Neuronal stem cell (in vitro differentiated cells): ENCODE results near the gene LRIT2.

Experiments
- DNase-seq: peaks from one replicate; pipeline ENCODE4 v3.0.0-alpha.2; 2013; ENCODE audit warnings: low spot score
- H2AFZ ChIP-seq: one replicate; pipeline ENCODE4 v1.6.1; 2013; ENCODE audit warnings: mild to moderate bottlenecking, low read length, inconsistent platforms
- H2AK5ac ChIP-seq: 2 replicates; pipeline ENCODE4 v1.6.1; 2013; ENCODE audit warnings: low read depth, mild to moderate bottlenecking, inconsistent platforms, low read length, moderate library complexity, mixed read lengths
- H2BK120ac ChIP-seq: 2 replicates; pipeline ENCODE4 v1.6.1; 2013; ENCODE audit warnings: low read depth, mild to moderate bottlenecking, inconsistent platforms, low read length, moderate library complexity, mixed read lengths
- H2BK12ac ChIP-seq: one replicate; pipeline ENCODE4 v1.6.1; 2013; ENCODE audit warnings: low read length, inconsistent platforms
- H2BK15ac ChIP-seq: 2 replicates; pipeline ENCODE4 v1.6.1; 2013; ENCODE audit warnings: mild to moderate bottlenecking, low read length, inconsistent platforms, mixed read lengths
- H2BK5ac ChIP-seq: one replicate; pipeline ENCODE4 v1.6.1; 2013; ENCODE audit warnings: inconsistent platforms, mild to moderate bottlenecking, low read length, moderate library complexity
- H3K14ac ChIP-seq: one replicate; pipeline ENCODE4 v1.6.1; 2013; ENCODE audit warnings: low read length, inconsistent platforms
- H3K18ac ChIP-seq: 2 replicates; pipeline ENCODE4 v1.6.1; 2013; ENCODE audit warnings: low read length, inconsistent platforms
- H3K23ac ChIP-seq: 2 replicates; pipeline ENCODE4 v1.6.1; 2013; ENCODE audit warnings: low read depth, mild to moderate bottlenecking, mixed read lengths, low read length, inconsistent platforms; ENCODE audit not compliant: poor library complexity
- H3K27ac ChIP-seq: replicated peaks from 3 replicates; pipeline ENCODE4 v1.5.1; 2013; ENCODE audit warnings: low read length, inconsistent platforms
- H3K27me3 ChIP-seq, 3 experiments: 2 replicates each; pipeline ENCODE4 v1.6.1; 2013; ENCODE audit warnings: low read length in 3 of 3, mild to moderate bottlenecking in 2 of 3, inconsistent platforms in 1 of 3, low read depth in 1 of 3, mixed read lengths in 1 of 3, moderate library complexity in 1 of 3; ENCODE audit not compliant: control insufficient read depth in 3 of 3, insufficient read depth in 3 of 3
- H3K36me3 ChIP-seq, 2 donors: replicated peaks in 1 of 2; 2 replicates each; pipeline ENCODE4 v1.6.1; 2013; ENCODE audit warnings: low read length in 2 of 2; ENCODE audit not compliant: control insufficient read depth in 2 of 2, insufficient read depth in 2 of 2
- H3K4ac ChIP-seq: 2 replicates; pipeline ENCODE4 v1.6.1; 2013; ENCODE audit warnings: inconsistent platforms, mild to moderate bottlenecking, low read length, moderate library complexity
- H3K4me1 ChIP-seq, 2 donors: 1 replicate in 1 of 2; 2 replicates in 1 of 2; pipeline ENCODE4 v1.6.1; 2013; ENCODE audit warnings: low read length in 2 of 2, low read depth in 1 of 2; ENCODE audit not compliant: control insufficient read depth in 2 of 2, insufficient read depth in 1 of 2
- H3K4me2 ChIP-seq: one replicate; pipeline ENCODE4 v1.6.1; 2013; ENCODE audit warnings: mild to moderate bottlenecking, low read length, inconsistent platforms; ENCODE audit not compliant: insufficient read depth, poor library complexity, severe bottlenecking
- H3K4me3 ChIP-seq, 2 donors: 2 replicates each; pipeline ENCODE4 v1.5.1; 2013; ENCODE audit warnings: low read length in 2 of 2, mild to moderate bottlenecking in 2 of 2, inconsistent platforms in 1 of 2, moderate library complexity in 1 of 2
- H3K79me1 ChIP-seq: one replicate; pipeline ENCODE4 v1.6.1; 2013; ENCODE audit warnings: low read depth, mild to moderate bottlenecking, inconsistent platforms, low read length, moderate library complexity
- H3K9ac ChIP-seq: one replicate; pipeline ENCODE4 v1.6.1; 2013; ENCODE audit warnings: mild to moderate bottlenecking, low read depth, low read length, inconsistent platforms; ENCODE audit not compliant: poor library complexity
- H3K9me3 ChIP-seq, 2 donors: replicated peaks in 1 of 2; 2 replicates each; pipeline versions ENCODE3 to v1.6.1; 2013; ENCODE audit warnings: low read length in 2 of 2, mild to moderate bottlenecking in 2 of 2, inconsistent platforms in 1 of 2, low read depth in 1 of 2, mixed read lengths in 1 of 2, moderate library complexity in 1 of 2; ENCODE audit not compliant: control insufficient read depth in 2 of 2, insufficient read depth in 1 of 2
- H4K8ac ChIP-seq: one replicate; pipeline ENCODE4 v1.6.1; 2013; ENCODE audit warnings: low read depth, mild to moderate bottlenecking, inconsistent platforms, low read length, moderate library complexity
- H4K91ac ChIP-seq: one replicate; pipeline ENCODE4 v1.6.1; 2013; ENCODE audit warnings: low read length, low read depth, mild to moderate bottlenecking, inconsistent platforms; ENCODE audit not compliant: poor library complexity
- WGBS, 2 donors: extraction: QIAGEN DNeasy Blood & Tissue Kit; methylation state at CpG; one replicate each; pipeline ENCODE4 v1.1.7; 2013; ENCODE audit warnings: missing lambda C conversion rate in 2 of 2, mixed read lengths in 1 of 2; ENCODE audit not compliant: insufficient read length in 2 of 2, insufficient replicate concordance in 1 of 2; ENCODE audit errors: extremely low coverage in 2 of 2; 5-methylcytosine and 5-hydroxymethylcytosine counted together

The LRIT2 gene

GRCh38 chr10:84267503-84268126 lies 42.3 kb upstream of the LRIT2 start:
- no peak overlapping the region for H3K27ac ChIP-seq
- H2BK12ac ChIP-seq, result no peak overlapping the region
- no peak overlapping the region for H2BK5ac ChIP-seq
- H3K4me3 ChIP-seq, result no peak overlapping the region
- no CpG with 5 or more reads among the region's 7 CpGs for WGBS, 2 donors
- no peak overlapping the region for H3K14ac ChIP-seq
- H2BK120ac ChIP-seq, result no peak overlapping the region
- no peak overlapping the region for H3K9ac ChIP-seq
- no peaks in the 10 kb centered on the region for H3K9me3 ChIP-seq
- H3K23ac ChIP-seq, result no peak overlapping the region
- H3K4ac ChIP-seq, result no peak overlapping the region
- no peak overlapping the region for H2BK15ac ChIP-seq
- H4K91ac ChIP-seq, result no peak overlapping the region
- DNase-seq, result peak; percentile 29
- H3K4me1 ChIP-seq, result peaks cover 1 to 6% of the 10 kb centered on the region in 2 donors
- H3K4me2 ChIP-seq, result no peak overlapping the region
- peaks cover 0 to 10% (median 0%) of the 10 kb centered on the region in 3 experiments for H3K27me3 ChIP-seq
- H4K8ac ChIP-seq, result no peak overlapping the region
- H3K79me1 ChIP-seq, result no peaks in the 10 kb centered on the region
- H3K36me3 ChIP-seq, result no peaks in the 10 kb centered on the region
- H3K18ac ChIP-seq, result no peak overlapping the region
- peak overlapping the region; percentile 34 for H2AFZ ChIP-seq
- no peak overlapping the region for H2AK5ac ChIP-seq

- DNase-seq, result no peak
- H3K27me3 ChIP-seq, result peaks cover 0 to 28% (median 0%) of the 10 kb centered on the region in 3 experiments
- no peak overlapping the region for H3K23ac ChIP-seq
- no peak overlapping the region for H2BK5ac ChIP-seq
- no peak overlapping the region for H2AFZ ChIP-seq
- no peak overlapping the region for H3K27ac ChIP-seq
- no peak overlapping the region for H3K9ac ChIP-seq
- WGBS, 2 donors, result no CpG with 5 or more reads among the region's 4 CpGs
- no peak overlapping the region for H3K4ac ChIP-seq
- no peak overlapping the region for H2BK12ac ChIP-seq
- no peak overlapping the region for H3K14ac ChIP-seq
- no peak overlapping the region for H3K4me3 ChIP-seq
- no peak overlapping the region for H4K91ac ChIP-seq
- peak overlapping the region; percentile 63 for H3K18ac ChIP-seq
- no peaks in the 10 kb centered on the region for H3K9me3 ChIP-seq
- H2AK5ac ChIP-seq, result no peak overlapping the region
- H3K4me2 ChIP-seq, result no peak overlapping the region
- H3K79me1 ChIP-seq, result no peaks in the 10 kb centered on the region
- no peak overlapping the region for H2BK15ac ChIP-seq
- H4K8ac ChIP-seq, result no peak overlapping the region
- H2BK120ac ChIP-seq, result no peak overlapping the region
- peaks cover 1 to 6% of the 10 kb centered on the region in 2 donors for H3K4me1 ChIP-seq
- no peaks in the 10 kb centered on the region for H3K36me3 ChIP-seq
Measured at GRCh38 chr10:84265418-84265817, 40.1 kb upstream of the LRIT2 start.

- no peak overlapping the region for H4K91ac ChIP-seq
Measured at GRCh38 chr10:84264611-84265141, 39.3 kb upstream of the LRIT2 start.

GRCh38 chr10:84263716-84264115 lies 38.4 kb upstream of the LRIT2 start:
- no peak for DNase-seq

More at GRCh38 chr10:84264611-84265141, 39.3 kb upstream of the LRIT2 start:
- WGBS, 2 donors, result no CpG with 5 or more reads among the region's 11 CpGs
- Histone ChIP-seq H3K79me1 (no peaks in the 10 kb centered on the region), H2BK5ac (no peak overlapping the region), H3K4me3 (no peak overlapping the region), H3K9me3 (no peaks in the 10 kb centered on the region), H3K18ac (no peak overlapping the region), H3K4me2 (peak overlapping the region; percentile 27), H3K14ac (no peak overlapping the region), H4K8ac (no peak overlapping the region), H2AFZ (peak overlapping the region; percentile 50), H3K4ac (no peak overlapping the region), H2AK5ac (no peak overlapping the region), H3K36me3 (no peaks in the 10 kb centered on the region), H3K9ac (no peak overlapping the region), H2BK12ac (no peak overlapping the region), H2BK15ac (no peak overlapping the region), H3K4me1 (peaks cover 1 to 6% of the 10 kb centered on the region in 2 donors), H2BK120ac (no peak overlapping the region), H3K27me3 (peaks cover 0 to 31% (median 0%) of the 10 kb centered on the region in 3 experiments), H3K27ac (no peak overlapping the region), H3K23ac (no peak overlapping the region)
- DNase-seq, result peak; percentile 61

More at GRCh38 chr10:84263716-84264115, 38.4 kb upstream of the LRIT2 start:
- Histone ChIP-seq H3K36me3 (no peaks in the 10 kb centered on the region), H3K4ac (no peak overlapping the region), H2BK15ac (no peak overlapping the region), H2BK12ac (no peak overlapping the region), H2BK5ac (no peak overlapping the region), H3K9me3 (no peaks in the 10 kb centered on the region), H3K4me2 (no peak overlapping the region), H3K9ac (no peak overlapping the region), H3K4me3 (no peak overlapping the region), H3K23ac (no peak overlapping the region), H3K79me1 (no peaks in the 10 kb centered on the region), H3K4me1 (peaks cover 1 to 6% of the 10 kb centered on the region in 2 donors), H4K8ac (no peak overlapping the region), H3K27me3 (peaks cover 0 to 28% (median 0%) of the 10 kb centered on the region in 3 experiments), H4K91ac (no peak overlapping the region), H2BK120ac (no peak overlapping the region), H3K27ac (no peak overlapping the region), H2AK5ac (no peak overlapping the region), H3K14ac (no peak overlapping the region), H2AFZ (no peak overlapping the region), H3K18ac (no peak overlapping the region)
- whole genome bisulfite sequencing, 2 donors, result no CpG with 5 or more reads among the region's 5 CpGs
